Choroid plexus epithelial cell (primary cell): ENCODE results near the gene NOXRED1.
A peak's percentile ranks its signal among the peaks of the same experiment; 100 is the strongest.

ENCODE experiments used
- DNase-seq: peaks from one replicate; pipeline ENCODE4 v3.0.0-alpha.2; 2010; ENCODE audit warnings: low read depth
- H3K4me3 ChIP-seq: 2 replicates; pipeline ENCODE4 v1.5.1; 2011; ENCODE audit warnings: low read depth, mild to moderate bottlenecking, control low read depth, low read length, moderate library complexity
- CTCF ChIP-seq: conservative IDR thresholded peaks from 2 replicates; pipeline ENCODE4 v1.5.1; 2011; ENCODE audit warnings: low read depth, mild to moderate bottlenecking, control low read depth, inconsistent platforms, low read length, moderate library complexity

The NOXRED1 gene, protein sequence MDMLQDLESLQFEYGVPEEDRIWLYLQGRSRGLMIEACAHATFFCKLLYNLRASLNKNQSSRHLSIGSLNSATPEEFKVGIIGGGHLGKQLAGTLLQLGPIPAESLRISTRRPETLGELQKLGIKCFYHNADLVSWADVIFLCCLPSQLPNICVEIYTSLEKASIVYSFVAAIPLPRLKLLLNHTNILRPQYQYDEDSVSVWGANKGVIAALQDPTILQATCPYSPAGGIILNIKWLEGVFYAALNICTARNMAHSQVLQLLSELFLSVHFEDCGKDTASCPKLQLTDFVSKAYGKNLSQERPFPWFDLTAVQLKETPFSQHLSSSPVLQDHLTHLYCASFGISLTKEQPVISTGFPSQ

GRCh38 chr14:77423423-77423822 is at the start of gene NOXRED1:
Gene NOXRED1, minus strand, starts transcription at chr14:77423523. Its CDS starts 634 bp downstream, at chr14:77422889.
- no peak for TF ChIP-seq CTCF
- no peak for DNase-seq
- H3K4me3 ChIP-seq, result no peak within 1 kb of the TSS

- H3K4me3 ChIP-seq, result no peak overlapping the region
- no peak for TF ChIP-seq CTCF
- peak; percentile 40 for DNase-seq
Measured at GRCh38 chr14:77470224-77470870, 47.0 kb upstream of the NOXRED1 start.

GRCh38 chr14:77469539-77469938 is 46.2 kb upstream of the NOXRED1 start:
- no peak for TF ChIP-seq CTCF
- DNase-seq, result no peak
- no peak overlapping the region for H3K4me3 ChIP-seq

- DNase-seq, result no peak
- no peak for TF ChIP-seq CTCF
- H3K4me3 ChIP-seq, result no peak overlapping the region
Measured at GRCh38 chr14:77469067-77469505, 45.8 kb upstream of the NOXRED1 start.

DNA sequence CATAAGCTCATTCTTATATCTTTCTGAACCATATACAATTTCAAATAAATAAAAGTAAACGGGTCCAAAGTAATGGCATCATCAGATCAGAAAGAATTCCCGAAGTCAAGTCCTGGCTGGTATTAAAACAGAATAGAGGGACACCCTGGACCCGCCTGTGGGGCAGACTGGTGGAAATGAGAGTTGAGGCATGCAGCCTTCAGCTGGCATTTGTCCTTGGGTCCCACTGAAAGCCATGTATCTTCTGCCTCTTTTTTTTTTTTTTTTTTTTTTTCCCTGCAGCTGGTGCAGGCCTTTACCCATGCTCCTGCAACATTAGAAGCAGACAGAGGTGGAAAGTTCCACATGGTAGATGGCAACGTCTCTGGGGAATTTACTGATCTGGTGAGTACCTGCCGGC is 44.5 kb upstream of the NOXRED1 start:
- no peak for TF ChIP-seq CTCF
- H3K4me3 ChIP-seq, result no peak overlapping the region
- no peak for DNase-seq

DNA sequence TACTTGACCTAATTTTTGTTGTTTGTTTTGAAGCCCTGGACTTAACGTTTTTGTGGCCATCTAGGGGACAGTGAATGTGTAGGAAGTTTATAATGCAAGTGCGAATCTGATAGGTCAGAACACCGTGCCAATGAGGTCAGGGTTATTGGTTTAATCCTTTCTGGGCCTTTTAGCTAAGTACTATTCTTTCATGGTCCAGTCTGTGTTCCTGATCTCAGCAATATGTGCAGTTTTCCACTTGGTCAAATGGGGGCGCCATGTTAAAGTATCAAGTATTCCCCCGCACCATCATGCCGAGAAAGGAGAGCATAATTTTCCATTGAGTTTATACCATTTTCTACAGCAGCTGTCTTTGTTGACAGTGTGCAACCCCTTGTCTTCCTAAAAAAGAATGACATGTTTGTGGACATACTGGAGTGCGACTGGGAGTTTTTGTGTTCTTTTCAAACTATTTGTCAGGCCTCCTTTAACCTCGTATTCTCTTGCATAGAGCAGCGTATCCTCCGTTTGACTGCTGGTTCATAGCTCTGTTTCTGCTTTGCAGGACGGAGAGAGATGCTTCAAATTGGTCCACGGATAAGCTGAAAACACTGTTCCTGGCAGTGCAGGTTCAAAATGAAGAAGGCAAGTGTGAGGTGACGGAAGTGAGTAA is 35.9 kb upstream of the NOXRED1 start:
- peak overlapping the region; percentile 94 for H3K4me3 ChIP-seq
- peak; percentile 90 for DNase-seq
- TF ChIP-seq CTCF, result peak; percentile 86
